Peyer's patch (tissue), 4 donors: ENCODE measurements around the gene DVL3.

ENCODE experiments used
- POLR2A ChIP-seq, 2 donors: fragments of 450-650 bp; IDR thresholded peaks; one replicate each; pipeline ENCODE4 v1.5.1; 2017; ENCODE audit warnings: antibody characterized with exemption in 2 of 2, mild to moderate bottlenecking in 2 of 2, moderate library complexity in 2 of 2
- TF ChIP-seq, protein P1 (sequence below), 6 experiments: fragments of 450-650 bp in 4 of 6; fragments of 200-600 bp in 2 of 6; sonication (generic) in 1 of 6; IDR thresholded peaks; one replicate each; pipeline ENCODE4 v1.5.1; 2017 to 2019; ENCODE audit warnings: antibody characterized with exemption in 6 of 6, mild to moderate bottlenecking in 3 of 6, moderate library complexity in 1 of 6

GRCh38 chr3:184157206-184157605, 2.0 kb downstream of the DVL3 start:
- TF ChIP-seq, protein P1, sequence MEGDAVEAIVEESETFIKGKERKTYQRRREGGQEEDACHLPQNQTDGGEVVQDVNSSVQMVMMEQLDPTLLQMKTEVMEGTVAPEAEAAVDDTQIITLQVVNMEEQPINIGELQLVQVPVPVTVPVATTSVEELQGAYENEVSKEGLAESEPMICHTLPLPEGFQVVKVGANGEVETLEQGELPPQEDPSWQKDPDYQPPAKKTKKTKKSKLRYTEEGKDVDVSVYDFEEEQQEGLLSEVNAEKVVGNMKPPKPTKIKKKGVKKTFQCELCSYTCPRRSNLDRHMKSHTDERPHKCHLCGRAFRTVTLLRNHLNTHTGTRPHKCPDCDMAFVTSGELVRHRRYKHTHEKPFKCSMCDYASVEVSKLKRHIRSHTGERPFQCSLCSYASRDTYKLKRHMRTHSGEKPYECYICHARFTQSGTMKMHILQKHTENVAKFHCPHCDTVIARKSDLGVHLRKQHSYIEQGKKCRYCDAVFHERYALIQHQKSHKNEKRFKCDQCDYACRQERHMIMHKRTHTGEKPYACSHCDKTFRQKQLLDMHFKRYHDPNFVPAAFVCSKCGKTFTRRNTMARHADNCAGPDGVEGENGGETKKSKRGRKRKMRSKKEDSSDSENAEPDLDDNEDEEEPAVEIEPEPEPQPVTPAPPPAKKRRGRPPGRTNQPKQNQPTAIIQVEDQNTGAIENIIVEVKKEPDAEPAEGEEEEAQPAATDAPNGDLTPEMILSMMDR (IDR thresholded peaks at IDR 0.05) = no peak
- TF ChIP-seq POLR2A (IDR thresholded peaks at IDR 0.05) = no peak
